Measurements from ENCODE around the gene PPIL1. TPM values are rescaled to one million over a fixed set of nuclear protein-coding genes. Genes with fewer than 3 reads are reported as not detected.

PPIL1 gene
- total and polyA plus RNA-seq, 2 of the 13 experiments (the other 11 are each of a cell fraction or from before 2014, with no cell fraction given), result 74.2 to 144 TPM

- no peak for DNase-seq (ENCODE audit: low spot score)
- Histone ChIP-seq H3K4me3 (replicated peaks in 1 of 3; ENCODE audit: insufficient read depth in 1 of 3, low read depth in 2 of 3, low read length in 3 of 3) (no peak overlapping the region), H3K4me1 (ENCODE audit: insufficient read depth, low read length) (no peaks in the 10 kb centered on the region), H3K9ac (ENCODE audit: insufficient read depth, low read depth, low read length) (no peak overlapping the region), H4K20me1 (ENCODE audit: insufficient read depth, low read length) (no peaks in the 10 kb centered on the region), H3K27ac (ENCODE audit: extremely low read length, insufficient read depth, low read length) (no peak overlapping the region), H2AFZ (ENCODE audit: low read length) (no peak overlapping the region), H3K36me3 (replicated peaks in 1 of 2; ENCODE audit: control insufficient read depth in 1 of 2, insufficient read depth in 2 of 2, low read length in 2 of 2) (peaks cover 15 to 35% of the 10 kb centered on the region in 2 experiments), H3K79me2 (ENCODE audit: insufficient read depth, low read length) (no peaks in the 10 kb centered on the region), H3K27me3 (ENCODE audit: control insufficient read depth in 1 of 2, insufficient read depth in 2 of 2, low read length in 2 of 2) (no peaks in the 10 kb centered on the region), H3K4me2 (ENCODE audit: low read depth, low read length) (no peak overlapping the region), H3K9me3 (ENCODE audit: low read length) (no peaks in the 10 kb centered on the region)
- in situ Hi-C loops (cut with HindIII; ENCODE audit: extremely low pct_ligation_motif_present, low pct_unique_long_range_greater_than_20kb) (no loop called here), intact Hi-C loops (cut with micrococcal nuclease; ENCODE audit: unreplicated experiment) (no loop called here)
- ChIA-PET CTCF (ENCODE audit: low intra/inter-chr PET ratio, low total read pairs) (no interaction called here), POLR2A (interaction anchor here (1.4 kb wide), 1 partner anchor 9 kb away, joined by 3 read pairs; no protein-coding TSS in a partner anchor)
- WGBS (ENCODE audit: low lambda C conversion rate), result 100% methylated on average over 5 of the region's 5 CpGs
- no TSS peak for BruUV-seq (replicated peaks)
- FAIRE-seq, result no peak
- TF ChIP-seq ZNF629 (CRISPR knock-in tag; conservative IDR thresholded peaks at IDR 0.05), result peak; percentile 82
- TF ChIP-seq DNMT3B (CRISPR knock-in tag; conservative IDR thresholded peaks at IDR 0.05), result no peak
- ATAC-seq, result no peak
These were observed 30.3 kb upstream of the PPIL1 start for GRCh38 chr6:36904851-36905393.

- Histone ChIP-seq H3K79me2 (ENCODE audit: insufficient read depth, low read length) (no peaks in the 10 kb centered on the region), H3K4me2 (ENCODE audit: low read depth, low read length) (no peak overlapping the region), H3K4me3 (replicated peaks in 1 of 3; ENCODE audit: insufficient read depth in 1 of 3, low read depth in 2 of 3, low read length in 3 of 3) (no peak overlapping the region), H3K9me3 (ENCODE audit: low read length) (no peaks in the 10 kb centered on the region), H3K9ac (ENCODE audit: insufficient read depth, low read depth, low read length) (no peak overlapping the region), H3K27ac (ENCODE audit: extremely low read length, insufficient read depth, low read length) (no peak overlapping the region), H3K27me3 (ENCODE audit: control insufficient read depth in 1 of 2, insufficient read depth in 2 of 2, low read length in 2 of 2) (no peaks in the 10 kb centered on the region), H4K20me1 (ENCODE audit: insufficient read depth, low read length) (no peaks in the 10 kb centered on the region), H3K4me1 (ENCODE audit: insufficient read depth, low read length) (no peaks in the 10 kb centered on the region), H2AFZ (ENCODE audit: low read length) (no peak overlapping the region), H3K36me3 (replicated peaks in 1 of 2; ENCODE audit: control insufficient read depth in 1 of 2, insufficient read depth in 2 of 2, low read length in 2 of 2) (peaks cover 15 to 39% of the 10 kb centered on the region in 2 experiments)
- in situ Hi-C loops (cut with HindIII; ENCODE audit: extremely low pct_ligation_motif_present, low pct_unique_long_range_greater_than_20kb) (no loop called here), intact Hi-C loops (cut with micrococcal nuclease; ENCODE audit: unreplicated experiment) (no loop called here)
- no peak for ATAC-seq
- FAIRE-seq, result no peak
- CTCF ChIA-PET (ENCODE audit: low intra/inter-chr PET ratio, low total read pairs), result no interaction called here
- POLR2A ChIA-PET, result no interaction called here
- DNase-seq (ENCODE audit: low spot score), result no peak
- 93% methylated on average over 4 of the region's 4 CpGs for WGBS (ENCODE audit: low lambda C conversion rate)
- no TSS peak for BruUV-seq (replicated peaks)
- TF ChIP-seq ZBTB37 (CRISPR knock-in tag; IDR thresholded peaks at IDR 0.05) (no peak), SP2 (CRISPR knock-in tag; IDR thresholded peaks at IDR 0.05) (no peak), TRIM24 (CRISPR knock-in tag; IDR thresholded peaks at IDR 0.05) (no peak), WIZ (CRISPR knock-in tag; IDR thresholded peaks at IDR 0.05) (no peak), RORA (CRISPR knock-in tag; IDR thresholded peaks at IDR 0.05) (no peak), ATF2 (CRISPR knock-in tag; IDR thresholded peaks at IDR 0.05) (no peak), ZNF17 (CRISPR knock-in tag; IDR thresholded peaks at IDR 0.05) (no peak), THAP7 (CRISPR knock-in tag; IDR thresholded peaks at IDR 0.05) (no peak), ZFAT (CRISPR knock-in tag; conservative IDR thresholded peaks at IDR 0.05) (no peak)
These were observed 29.5 kb upstream of the PPIL1 start for GRCh38 chr6:36904114-36904513.

Measured in HepG2 (cell line).